WERI-Rb-1 (cell line): ENCODE data around the gene ZNF518A.

Experiments used
- DNase-seq: peaks from one replicate; pipeline ENCODE4 v3.0.0-alpha.2; 2020
- H3K27ac ChIP-seq: fragments of 250-450 bp; sonication (Bioruptor Pico); 2 replicates; pipeline ENCODE4 v1.5.1; 2020; ENCODE audit warnings: mild to moderate bottlenecking, moderate library complexity
- H3K27me3 ChIP-seq: fragments of 250-450 bp; sonication (Bioruptor Pico); 2 replicates; pipeline ENCODE4 v1.5.1; 2021; ENCODE audit warnings: mild to moderate bottlenecking, low read depth, moderate library complexity; ENCODE audit not compliant: insufficient read depth, severe bottlenecking
- H3K36me3 ChIP-seq: fragments of 250-450 bp; sonication (Bioruptor Pico); 2 replicates; pipeline ENCODE4 v1.5.1; 2020; ENCODE audit warnings: mild to moderate bottlenecking, moderate library complexity
- H3K4me3 ChIP-seq: 2 replicates; pipeline ENCODE4 v1.5.1; 2011; ENCODE audit warnings: low read depth, mild to moderate bottlenecking, control low read depth, low read length
- H3K9me3 ChIP-seq: fragments of 250-450 bp; sonication (Bioruptor Pico); 2 replicates; pipeline ENCODE4 v1.5.1; 2021; ENCODE audit warnings: mild to moderate bottlenecking, moderate library complexity; ENCODE audit not compliant: severe bottlenecking
- TF ChIP-seq, protein P1 (sequence below): IDR thresholded peaks from 2 replicates; pipeline ENCODE4 v1.5.1; 2011; ENCODE audit warnings: low read depth, mild to moderate bottlenecking, control low read depth, inconsistent platforms, low read length

Gene ZNF518A

DNA sequence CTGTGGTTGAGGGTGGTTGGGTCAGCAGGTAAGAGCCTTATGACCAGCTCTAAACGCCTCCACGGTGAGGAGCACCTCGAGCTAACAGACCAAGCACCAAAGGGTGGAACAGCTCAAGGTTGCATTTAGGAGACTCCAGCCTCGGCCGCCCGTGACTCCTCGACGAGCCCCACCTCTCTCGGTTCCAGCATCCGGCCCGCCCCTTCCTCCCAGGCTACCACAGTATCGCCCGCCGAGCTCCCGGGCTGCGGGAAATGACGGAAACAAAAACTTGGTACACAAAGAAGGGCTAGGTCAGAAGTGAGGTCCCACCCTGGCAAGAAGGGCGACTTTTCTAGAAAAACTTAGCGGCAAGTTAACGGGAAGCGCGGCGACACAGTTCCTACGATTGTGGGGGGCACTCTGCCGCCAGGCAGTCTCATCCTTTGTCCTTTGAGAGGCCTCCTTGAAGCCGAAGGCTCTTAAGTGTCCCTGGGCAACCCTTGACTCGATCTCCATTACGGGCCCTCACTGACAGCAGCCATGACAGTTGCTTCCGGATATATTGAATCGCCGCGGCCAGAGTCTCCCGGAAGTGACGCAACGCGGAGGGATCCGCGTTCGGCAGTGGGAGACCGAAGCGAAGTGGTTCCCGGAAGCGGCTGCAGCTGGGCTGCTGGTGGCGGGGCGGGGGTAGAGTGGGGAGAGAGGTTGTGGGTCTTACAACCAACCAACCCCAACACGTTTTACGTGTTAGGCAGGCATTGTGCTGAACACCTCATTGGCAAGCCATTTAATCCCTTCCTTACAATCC, 40.2 kb upstream of the ZNF518A start:
- peak; percentile 95 for DNase-seq
- Histone ChIP-seq H3K9me3 (peaks cover 7% of the 10 kb centered on the region), H3K4me3 (peak overlapping the region; percentile 85), H3K27me3 (no peaks in the 10 kb centered on the region), H3K36me3 (no peaks in the 10 kb centered on the region; the same call in 1 of the 2 replicates), H3K27ac (peak overlapping the region; percentile 99)
- TF ChIP-seq, protein P1, sequence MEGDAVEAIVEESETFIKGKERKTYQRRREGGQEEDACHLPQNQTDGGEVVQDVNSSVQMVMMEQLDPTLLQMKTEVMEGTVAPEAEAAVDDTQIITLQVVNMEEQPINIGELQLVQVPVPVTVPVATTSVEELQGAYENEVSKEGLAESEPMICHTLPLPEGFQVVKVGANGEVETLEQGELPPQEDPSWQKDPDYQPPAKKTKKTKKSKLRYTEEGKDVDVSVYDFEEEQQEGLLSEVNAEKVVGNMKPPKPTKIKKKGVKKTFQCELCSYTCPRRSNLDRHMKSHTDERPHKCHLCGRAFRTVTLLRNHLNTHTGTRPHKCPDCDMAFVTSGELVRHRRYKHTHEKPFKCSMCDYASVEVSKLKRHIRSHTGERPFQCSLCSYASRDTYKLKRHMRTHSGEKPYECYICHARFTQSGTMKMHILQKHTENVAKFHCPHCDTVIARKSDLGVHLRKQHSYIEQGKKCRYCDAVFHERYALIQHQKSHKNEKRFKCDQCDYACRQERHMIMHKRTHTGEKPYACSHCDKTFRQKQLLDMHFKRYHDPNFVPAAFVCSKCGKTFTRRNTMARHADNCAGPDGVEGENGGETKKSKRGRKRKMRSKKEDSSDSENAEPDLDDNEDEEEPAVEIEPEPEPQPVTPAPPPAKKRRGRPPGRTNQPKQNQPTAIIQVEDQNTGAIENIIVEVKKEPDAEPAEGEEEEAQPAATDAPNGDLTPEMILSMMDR: no peak

DNA sequence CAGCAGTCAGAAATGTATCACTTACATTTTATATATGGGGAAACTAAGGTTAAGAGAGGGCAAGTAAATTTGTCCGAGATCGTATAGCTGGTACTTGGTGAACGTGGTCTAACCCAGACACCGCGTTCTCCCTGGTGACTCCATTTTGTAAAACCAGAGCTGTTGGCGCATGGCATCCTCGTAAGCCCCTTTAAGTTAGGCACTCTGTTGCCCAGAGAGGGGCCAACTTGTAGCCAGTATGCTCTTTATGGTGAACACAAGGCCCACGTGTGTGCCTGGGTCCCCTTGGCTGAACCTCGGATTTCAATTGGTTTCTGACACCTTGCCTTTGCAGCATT, 39.7 kb upstream of the ZNF518A start:
- peak overlapping the region; percentile 85 for H3K4me3 ChIP-seq
- no peaks in the 10 kb centered on the region for H3K27me3 ChIP-seq
- H3K9me3 ChIP-seq: peaks cover 7% of the 10 kb centered on the region
- peak overlapping the region; percentile 99 for H3K27ac ChIP-seq
- TF ChIP-seq, protein P1: no peak
- no peak for DNase-seq
- H3K36me3 ChIP-seq: no peaks in the 10 kb centered on the region; the same call in 1 of the 2 replicates

- Histone ChIP-seq H3K27ac (no peak overlapping the region), H3K36me3 (no peaks in the 10 kb centered on the region; the same call in 1 of the 2 replicates), H3K27me3 (no peaks in the 10 kb centered on the region), H3K4me3 (no peak overlapping the region), H3K9me3 (peaks cover 7% of the 10 kb centered on the region)
- TF ChIP-seq, protein P1: no peak
- no peak for DNase-seq
Observed at GRCh38 chr10:96092999-96093767, 36.9 kb upstream of the ZNF518A start.

- H3K9me3 ChIP-seq: peaks cover 7% of the 10 kb centered on the region
- H3K4me3 ChIP-seq: no peak overlapping the region
- TF ChIP-seq, protein P1: no peak
- no peaks in the 10 kb centered on the region for H3K27me3 ChIP-seq
- H3K36me3 ChIP-seq: no peaks in the 10 kb centered on the region; the same call in 1 of the 2 replicates
- no peak overlapping the region for H3K27ac ChIP-seq
- DNase-seq: no peak
Observed at GRCh38 chr10:96093948-96094347, 36.1 kb upstream of the ZNF518A start.

GRCh38 chr10:96096958-96097357, 33.1 kb upstream of the ZNF518A start:
- TF ChIP-seq, protein P1: no peak
- Histone ChIP-seq H3K27ac (no peak overlapping the region), H3K27me3 (no peaks in the 10 kb centered on the region), H3K9me3 (peaks cover 4% of the 10 kb centered on the region), H3K36me3 (no peaks in the 10 kb centered on the region), H3K4me3 (no peak overlapping the region)
- no peak for DNase-seq
